PC-3 (cell line): Measurements from ENCODE around the gene GRIK1.

Source experiments
- CTCF ChIP-seq: fragments of 300-600 bp; sonication (generic); conservative IDR thresholded peaks from 2 replicates; pipeline ENCODE4 v1.5.1; 2017; ENCODE audit warnings: antibody characterized with exemption, low read depth, mild to moderate bottlenecking, low read length
- EZH2 ChIP-seq: fragments of 300-600 bp; sonication (generic); IDR thresholded peaks from one replicate; pipeline ENCODE4 v1.6.1; 2017; ENCODE audit warnings: antibody characterized with exemption, mild to moderate bottlenecking, low read length; ENCODE audit not compliant: unreplicated experiment

GRCh38 chr21:29942034-29942433, 2.2 kb upstream of the GRIK1 start:
- TF ChIP-seq CTCF = no peak
- TF ChIP-seq EZH2 = no peak
